Breast epithelium (tissue), 4 donors: ENCODE results near the gene JPH2. TPM values are rescaled to one million over a fixed set of nuclear protein-coding genes. Genes with fewer than 3 reads are reported as not detected.

Source experiments
- DNase-seq, 2 donors: peaks; one replicate each; pipeline ENCODE4 v3.0.0-alpha.2; 2019; ENCODE audit warnings: low spot score in 2 of 2
- H3K27ac ChIP-seq, 2 donors: fragments of 200-600 bp; sonication (generic) in 1 of 2; one replicate each; pipeline ENCODE4 v1.5.1; 2016 to 2019; ENCODE audit warnings: mild to moderate bottlenecking in 1 of 2
- H3K27me3 ChIP-seq, 2 donors: fragments of 200-600 bp; sonication (generic) in 1 of 2; one replicate each; pipeline versions ENCODE4 v1.5.1 to v1.6.0; 2017 to 2019; ENCODE audit warnings: control low read depth in 1 of 2, mild to moderate bottlenecking in 1 of 2
- H3K36me3 ChIP-seq: fragments of 200-600 bp; one replicate; pipeline ENCODE4 v1.5.1; 2019
- H3K4me1 ChIP-seq, 2 donors: fragments of 200-600 bp; sonication (generic); one replicate each; pipeline ENCODE4 v1.5.1; 2016 to 2019; ENCODE audit warnings: control low read depth in 1 of 2
- H3K4me3 ChIP-seq, 3 donors: fragments of 200-600 bp; sonication (generic); 1 replicate in 2 of 3; 2 replicates in 1 of 3; pipeline ENCODE4 v1.5.1; 2016 to 2019; ENCODE audit warnings: mild to moderate bottlenecking in 3 of 3, moderate library complexity in 2 of 3
- H3K9me3 ChIP-seq, 2 donors: fragments of 200-600 bp; sonication (generic) in 1 of 2; one replicate each; pipeline ENCODE4 v1.5.1; 2016 to 2019; ENCODE audit warnings: control low read depth in 1 of 2
- CTCF ChIP-seq, 3 donors: fragments of 450-650 bp; IDR thresholded peaks; one replicate each; pipeline ENCODE4 v1.5.1; 2016 to 2017; ENCODE audit warnings: antibody characterized with exemption in 3 of 3, mild to moderate bottlenecking in 3 of 3, moderate library complexity in 3 of 3
- POLR2A ChIP-seq: fragments of 450-650 bp; IDR thresholded peaks from one replicate; pipeline ENCODE4 v1.6.1; 2016; ENCODE audit warnings: antibody characterized with exemption, mild to moderate bottlenecking, moderate library complexity
- POLR2AphosphoS5 ChIP-seq, 3 donors: sonication (generic); formaldehyde crosslinking; IDR thresholded peaks; one replicate each; pipeline ENCODE4 v1.6.1; 2017; ENCODE audit warnings: antibody characterized with exemption in 3 of 3
- intact Hi-C: fragments of 100-400 bp; cut with DNase I; formaldehyde crosslinking; loops from one replicate; pipeline ENCODE4 v1.15.1; 2023; ENCODE audit warnings: low total_unique reads
- total RNA-seq, 3 donors: library from RNA; depleted of rRNA; stranded (reverse); fragments of >200 nt; gene quantifications; one replicate each; pipeline ENCODE4 v1.1.0, GENCODE V29; 2016

The JPH2 gene
- total RNA-seq, 3 donors from 2014 or later = 9.3 to 16.4 (median 16.2) TPM

- intact Hi-C loops = no loop called here
- Histone ChIP-seq H3K4me3 (no peak overlapping the region), H3K4me1 (no peaks in the 10 kb centered on the region), H3K36me3 (no peaks in the 10 kb centered on the region), H3K27ac (no peak overlapping the region), H3K27me3 (peaks cover 0 to 3% of the 10 kb centered on the region in 2 donors), H3K9me3 (no peaks in the 10 kb centered on the region)
- no peak for DNase-seq
- TF ChIP-seq POLR2A (no peak), CTCF (IDR thresholded peaks at IDR 0.05) (no peak), POLR2AphosphoS5 (IDR thresholded peaks at IDR 0.05) (no peak)
These were observed 16.1 kb downstream of the JPH2 start for GRCh38 chr20:44170816-44171410.

- H3K4me1 ChIP-seq = no peaks in the 10 kb centered on the region
- intact Hi-C loops = no loop called here
These were observed 19.3 kb downstream of the JPH2 start for GRCh38 chr20:44167736-44168135.

GRCh38 chr20:44166477-44166876 is 20.5 kb downstream of the JPH2 start:
- TF ChIP-seq POLR2A = no peak
- TF ChIP-seq CTCF (IDR thresholded peaks at IDR 0.05) = no peak
- TF ChIP-seq POLR2AphosphoS5 (IDR thresholded peaks at IDR 0.05) = no peak
- no peaks in the 10 kb centered on the region for H3K36me3 ChIP-seq
- no peaks in the 10 kb centered on the region for H3K4me1 ChIP-seq
- peak overlapping the region in 1 of 2 donors; percentile 19 for H3K27ac ChIP-seq
- H3K27me3 ChIP-seq = no peaks in the 10 kb centered on the region
- intact Hi-C loops = no loop called here
- DNase-seq = no peak
- no peaks in the 10 kb centered on the region for H3K9me3 ChIP-seq
- H3K4me3 ChIP-seq = no peak overlapping the region

More at GRCh38 chr20:44167736-44168135, 19.3 kb downstream of the JPH2 start:
- no peak for DNase-seq
- no peak for TF ChIP-seq POLR2A
- no peak for TF ChIP-seq CTCF (IDR thresholded peaks at IDR 0.05)
- TF ChIP-seq POLR2AphosphoS5 (IDR thresholded peaks at IDR 0.05) = no peak
- Histone ChIP-seq H3K36me3 (no peaks in the 10 kb centered on the region), H3K27me3 (no peaks in the 10 kb centered on the region), H3K4me3 (no peak overlapping the region), H3K27ac (no peak overlapping the region), H3K9me3 (no peaks in the 10 kb centered on the region)

- no peak for DNase-seq
- Histone ChIP-seq H3K9me3 (no peaks in the 10 kb centered on the region), H3K27me3 (no peaks in the 10 kb centered on the region), H3K27ac (no peak overlapping the region), H3K4me3 (no peak overlapping the region), H3K4me1 (no peaks in the 10 kb centered on the region), H3K36me3 (no peaks in the 10 kb centered on the region)
- intact Hi-C loops = no loop called here
- TF ChIP-seq POLR2A (no peak), CTCF (IDR thresholded peaks at IDR 0.05) (no peak), POLR2AphosphoS5 (IDR thresholded peaks at IDR 0.05) (no peak)
These were observed 21.0 kb downstream of the JPH2 start for GRCh38 chr20:44166008-44166407.

- intact Hi-C loops = no loop called here
- Histone ChIP-seq H3K27me3 (no peaks in the 10 kb centered on the region), H3K4me3 (no peak overlapping the region), H3K4me1 (no peaks in the 10 kb centered on the region), H3K36me3 (no peaks in the 10 kb centered on the region), H3K27ac (no peak overlapping the region), H3K9me3 (peaks cover 0 to 4% of the 10 kb centered on the region in 2 donors)
- TF ChIP-seq POLR2A = no peak
- no peak for TF ChIP-seq CTCF (IDR thresholded peaks at IDR 0.05)
- no peak for TF ChIP-seq POLR2AphosphoS5 (IDR thresholded peaks at IDR 0.05)
- DNase-seq = no peak
These were observed 26.9 kb downstream of the JPH2 start for GRCh38 chr20:44160133-44160532.
